Activated CD4-positive, alpha-beta T cell treated with anti-CD3 and anti-CD28 coated beads for 4 hours (primary cell): Measurements from ENCODE around the gene ATPAF2.

Experiments used
- DNase-seq, 2 donors: peaks; one replicate each; pipeline ENCODE4 v3.0.0-alpha.2; 2020

ATPAF2 gene

GRCh38 chr17:18038861-18039534 lies at the start of gene ATPAF2, which contains the start of gene GID4:
Gene ATPAF2 (minus strand): TSS chr17:18039168. CDS start chr17:18039013, 155 bp downstream.
Gene GID4 (plus strand): TSS chr17:18039408. CDS start chr17:18039465, 57 bp downstream.
- DNase-seq = peak; percentile 100

GRCh38 chr17:18087610-18088491 lies 48.9 kb upstream of the ATPAF2 start, which contains the start of gene DRG2:
Gene DRG2 (plus strand): TSS chr17:18087948. CDS start chr17:18088024, 76 bp downstream.
- DNase-seq = peak; percentile 85

GRCh38 chr17:18084256-18084655 lies 45.3 kb upstream of the ATPAF2 start:
- DNase-seq = no peak

GRCh38 chr17:18079543-18079942 lies 40.6 kb upstream of the ATPAF2 start:
- no peak for DNase-seq

GRCh38 chr17:18076936-18077335 lies 38.0 kb upstream of the ATPAF2 start:
- DNase-seq = no peak

GRCh38 chr17:18074566-18075272 lies 35.8 kb upstream of the ATPAF2 start:
- no peak for DNase-seq

- DNase-seq = no peak
Observed at GRCh38 chr17:18071751-18072150, 32.8 kb upstream of the ATPAF2 start.

GRCh38 chr17:18070861-18071340 lies 31.9 kb upstream of the ATPAF2 start:
- no peak for DNase-seq

- DNase-seq = no peak
Observed at GRCh38 chr17:18069101-18069500, 30.1 kb upstream of the ATPAF2 start.

GRCh38 chr17:18066866-18067265 lies 27.9 kb upstream of the ATPAF2 start:
- no peak for DNase-seq

GRCh38 chr17:18065546-18065945 lies 26.6 kb upstream of the ATPAF2 start:
- DNase-seq = no peak

GRCh38 chr17:18064053-18064452 lies 25.1 kb upstream of the ATPAF2 start:
- DNase-seq = no peak

GRCh38 chr17:18059283-18059682 lies 20.3 kb upstream of the ATPAF2 start:
- DNase-seq = no peak

- DNase-seq = no peak
Observed at GRCh38 chr17:18056214-18056613, 17.2 kb upstream of the ATPAF2 start.

GRCh38 chr17:18055597-18055996 lies 16.6 kb upstream of the ATPAF2 start:
- no peak for DNase-seq

GRCh38 chr17:18045691-18046350 lies 6.9 kb upstream of the ATPAF2 start:
- DNase-seq = no peak

GRCh38 chr17:18044609-18045008 lies 5.6 kb upstream of the ATPAF2 start:
- DNase-seq = no peak

GRCh38 chr17:18043491-18043890 lies 4.5 kb upstream of the ATPAF2 start:
- DNase-seq = no peak

- DNase-seq = no peak
Observed at GRCh38 chr17:18042983-18043382, 4.0 kb upstream of the ATPAF2 start.

GRCh38 chr17:18041776-18042175 lies 2.8 kb upstream of the ATPAF2 start:
- no peak for DNase-seq

- DNase-seq = no peak
Observed at GRCh38 chr17:18040261-18040858, 1.4 kb upstream of the ATPAF2 start.
